Activated naive CD4-positive, alpha-beta T cell treated with anti-CD3 and anti-CD28 coated beads for 36 hours (primary cell): Measurements from ENCODE around the gene NSDHL. TPM values are rescaled to one million over a fixed set of nuclear protein-coding genes. Genes with fewer than 3 reads are reported as not detected.
"Not testable (repeated sequence)": the region's sequence is repeated elsewhere in the genome, so short reads cannot be mapped to it uniquely, and the experiment has no call there.

Experiments used
- CTCF ChIA-PET: fragments of 350-600 bp; sonication (Branson Sonifier 250); formaldehyde crosslinking; loops from one replicate; lab custom pipeline; 2021; ENCODE audit warnings: antibody characterized with exemption; lab: Charles Lee
- DNase-seq: peaks from one replicate; pipeline ENCODE4 v3.0.0-alpha.2; 2020
- H3K27ac Mint-ChIP-seq: one replicate; pipeline ENCODE4 v1.8.0; 2021; ENCODE audit warnings: mild to moderate bottlenecking, mixed read lengths
- H3K27me3 Mint-ChIP-seq: one replicate; pipeline ENCODE4 v1.8.0; 2021; ENCODE audit warnings: low read depth, mixed read lengths
- H3K36me3 Mint-ChIP-seq: one replicate; pipeline ENCODE4 v1.8.0; 2021; ENCODE audit warnings: low read depth, mixed read lengths
- H3K4me1 Mint-ChIP-seq: one replicate; pipeline ENCODE4 v1.8.0; 2021; ENCODE audit warnings: low read depth, mixed read lengths
- H3K4me3 Mint-ChIP-seq: one replicate; pipeline ENCODE4 v1.8.0; 2021; ENCODE audit warnings: mild to moderate bottlenecking, moderate library complexity, mixed read lengths
- H3K9me3 Mint-ChIP-seq: one replicate; pipeline ENCODE4 v1.8.0; 2021; ENCODE audit warnings: mixed read lengths
- intact Hi-C: fragments of 100-400 bp; cut with micrococcal nuclease; formaldehyde crosslinking; loops from one replicate; pipeline ENCODE4 v1.15.1; 2023
- total RNA-seq, 2 experiments: library from RNA; stranded (reverse); gene quantifications; one replicate each; pipeline ENCODE4 v1.2.3, GENCODE V29; 2021

NSDHL gene
- total RNA-seq, 2 experiments from 2014 or later: 13.3 to 16.2 TPM

DNA sequence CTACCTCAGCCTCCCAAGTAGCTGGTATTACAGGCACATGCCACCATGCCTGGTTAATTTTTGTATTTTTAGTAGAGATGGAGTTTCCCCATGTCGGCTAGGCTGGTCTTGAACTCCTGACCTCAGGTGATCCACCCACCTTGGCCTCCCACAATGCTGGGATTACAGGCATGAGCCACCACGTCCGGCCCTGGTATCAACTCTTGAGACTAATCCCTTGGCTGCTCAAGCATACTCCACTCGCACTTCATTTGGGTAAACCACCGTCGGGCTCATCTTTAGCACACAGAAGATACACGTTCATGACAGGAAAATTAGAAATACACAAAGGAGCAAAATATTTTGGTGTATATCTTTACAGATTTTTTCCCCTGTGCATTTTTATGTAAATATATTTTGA is 79.2 kb downstream of the NSDHL start:
- intact Hi-C loops: not testable (repeated sequence)

DNA sequence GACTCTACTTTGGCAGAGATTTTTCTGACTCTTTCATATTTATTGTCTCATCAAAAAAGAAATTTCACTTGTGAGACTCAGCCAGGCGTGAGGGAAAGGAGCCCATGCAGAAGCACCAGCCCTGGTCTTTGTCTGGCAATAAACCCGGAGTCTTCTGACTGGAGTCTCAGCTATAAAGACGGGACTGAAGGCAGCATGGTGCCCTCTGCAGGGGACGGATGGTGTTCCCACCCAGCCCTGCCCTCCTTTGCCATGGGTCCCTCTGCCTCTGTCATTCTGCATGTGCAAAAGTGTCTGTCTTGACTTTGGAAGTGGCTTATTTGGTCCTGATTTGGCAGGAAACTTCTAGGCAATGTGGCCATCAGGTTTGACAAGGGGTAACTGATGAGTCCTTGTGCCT is 81.2 kb downstream of the NSDHL start:
- Mint-ChIP-seq H3K36me3 (no peaks in the 10 kb centered on the region), H3K4me3 (no peak overlapping the region), H3K27me3 (no peaks in the 10 kb centered on the region), H3K9me3 (no peaks in the 10 kb centered on the region), H3K4me1 (no peaks in the 10 kb centered on the region), H3K27ac (no peak overlapping the region)
- CTCF ChIA-PET: no interaction called here
- peak; percentile 18 for DNase-seq
- intact Hi-C loops: no loop called here

More for the DNA sequence above, 79.2 kb downstream of the NSDHL start:
- H3K27me3 Mint-ChIP-seq, H3K27ac Mint-ChIP-seq, H3K4me3 Mint-ChIP-seq, CTCF ChIA-PET, DNase-seq, H3K9me3 Mint-ChIP-seq, H3K4me1 Mint-ChIP-seq, H3K36me3 Mint-ChIP-seq: not testable (repeated sequence)

- no peaks in the 10 kb centered on the region for H3K4me1 Mint-ChIP-seq
- intact Hi-C loops: no loop called here
- CTCF ChIA-PET: interaction anchor here (0.9 to 1.5 kb wide), 3 partner anchors 7 to 20 kb away, joined by 4 to 5 read pairs (median 4); no protein-coding TSS in a partner anchor
Measured at GRCh38 chrX:152912641-152913040, 81.8 kb downstream of the NSDHL start.

DNA sequence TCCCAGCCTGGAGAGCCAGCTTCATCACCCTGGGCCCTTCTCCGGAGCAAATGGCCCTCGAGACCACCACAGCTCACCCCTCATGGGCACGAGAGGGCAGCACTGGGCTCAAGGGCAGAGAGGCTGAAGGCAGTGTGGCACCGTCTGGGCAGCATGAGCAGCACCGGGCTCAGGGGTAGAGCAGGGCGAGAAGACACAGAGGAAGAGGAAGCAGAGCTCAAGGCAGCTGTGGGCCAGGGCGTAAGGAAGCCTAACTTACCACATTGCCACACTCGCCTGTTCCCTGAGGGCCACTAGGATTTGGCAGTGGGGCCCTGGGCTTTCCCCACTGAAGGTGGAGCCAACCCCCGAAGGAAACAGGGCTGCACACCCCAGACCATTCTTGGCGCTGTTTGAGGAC is 82.5 kb downstream of the NSDHL start:
- no peak for DNase-seq
- no peaks in the 10 kb centered on the region for H3K36me3 Mint-ChIP-seq
- H3K4me3 Mint-ChIP-seq: no peak overlapping the region
- H3K27me3 Mint-ChIP-seq: no peaks in the 10 kb centered on the region
- CTCF ChIA-PET: interaction anchor here (0.9 to 1.9 kb wide), 4 partner anchors 8 to 19 kb away, joined by 4 to 7 read pairs (median 4); no protein-coding TSS in a partner anchor
- H3K27ac Mint-ChIP-seq: no peak overlapping the region
- H3K9me3 Mint-ChIP-seq: no peaks in the 10 kb centered on the region
- intact Hi-C loops: no loop called here
- H3K4me1 Mint-ChIP-seq: no peaks in the 10 kb centered on the region

More at GRCh38 chrX:152912641-152913040, 81.8 kb downstream of the NSDHL start:
- H3K27me3 Mint-ChIP-seq: no peaks in the 10 kb centered on the region
- no peaks in the 10 kb centered on the region for H3K36me3 Mint-ChIP-seq
- H3K4me3 Mint-ChIP-seq: no peak overlapping the region
- no peaks in the 10 kb centered on the region for H3K9me3 Mint-ChIP-seq
- DNase-seq: no peak
- no peak overlapping the region for H3K27ac Mint-ChIP-seq

GRCh38 chrX:152913910-152914309 is 83.0 kb downstream of the NSDHL start:
- CTCF ChIA-PET: interaction anchor here (0.6 to 1.9 kb wide), 4 partner anchors 9 to 39 kb away, joined by 3 to 7 read pairs (median 4); no protein-coding TSS in a partner anchor

GRCh38 chrX:152915541-152916241 is 84.8 kb downstream of the NSDHL start:
- Mint-ChIP-seq H3K9me3 (no peaks in the 10 kb centered on the region), H3K27me3 (no peaks in the 10 kb centered on the region), H3K27ac (no peak overlapping the region), H3K4me1 (no peaks in the 10 kb centered on the region), H3K4me3 (no peak overlapping the region), H3K36me3 (no peaks in the 10 kb centered on the region)
- peak; percentile 9 for DNase-seq
- CTCF ChIA-PET: interaction anchor here (1.4 to 1.9 kb wide), 2 partner anchors 10 kb away, joined by 6 to 7 read pairs; no protein-coding TSS in a partner anchor
- intact Hi-C loops: no loop called here

More at GRCh38 chrX:152913910-152914309, 83.0 kb downstream of the NSDHL start:
- Mint-ChIP-seq H3K27me3 (no peaks in the 10 kb centered on the region), H3K9me3 (no peaks in the 10 kb centered on the region), H3K4me1 (no peaks in the 10 kb centered on the region), H3K27ac (no peak overlapping the region), H3K36me3 (no peaks in the 10 kb centered on the region), H3K4me3 (no peak overlapping the region)
- no peak for DNase-seq
- intact Hi-C loops: no loop called here

GRCh38 chrX:152917656-152918579 is 87.1 kb downstream of the NSDHL start:
- Mint-ChIP-seq H3K4me1 (peaks cover 2% of the 10 kb centered on the region), H3K9me3 (no peaks in the 10 kb centered on the region), H3K27ac (no peak overlapping the region), H3K27me3 (no peaks in the 10 kb centered on the region), H3K4me3 (no peak overlapping the region), H3K36me3 (no peaks in the 10 kb centered on the region)
- intact Hi-C loops: no loop called here
- no peak for DNase-seq
- CTCF ChIA-PET: no interaction called here

DNA sequence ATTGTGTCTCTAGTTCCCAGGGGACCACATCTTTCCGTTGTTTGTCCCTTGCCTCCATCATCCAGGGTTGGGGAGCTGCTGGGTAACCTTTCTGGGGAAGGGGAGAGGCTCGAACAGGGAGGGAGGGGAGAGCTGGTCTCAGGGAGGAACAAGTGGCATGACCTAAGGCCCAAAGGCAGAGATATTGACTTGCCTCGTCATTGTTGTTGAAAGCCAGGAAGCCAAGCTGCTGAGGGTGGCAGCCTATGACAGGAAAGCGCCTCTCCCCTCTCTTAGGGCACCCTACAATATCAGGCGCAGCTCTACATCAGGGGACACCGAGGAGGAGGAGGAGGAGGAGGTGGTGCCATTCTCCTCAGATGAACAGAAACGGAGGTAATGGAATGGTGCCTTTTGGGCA is 87.8 kb downstream of the NSDHL start:
- Mint-ChIP-seq H3K36me3 (no peaks in the 10 kb centered on the region), H3K27me3 (no peaks in the 10 kb centered on the region), H3K4me1 (peaks cover 4% of the 10 kb centered on the region), H3K9me3 (no peaks in the 10 kb centered on the region), H3K4me3 (no peak overlapping the region), H3K27ac (no peak overlapping the region)
- intact Hi-C loops: no loop called here
- CTCF ChIA-PET: no interaction called here
- no peak for DNase-seq

Other genes starting within 250 kb of the NSDHL start
- gene GABRQ, start 193.2 kb upstream of the NSDHL start, total RNA-seq: under 1 TPM in 1 of 2 experiments, not detected in 1; 0.05 TPM
- gene MAGEA3, start 132.3 kb upstream of the NSDHL start, total RNA-seq: not detected
- gene CSAG2, start 121.8 kb upstream of the NSDHL start, total RNA-seq: under 1 TPM; 0.26 to 0.30 TPM
- gene MAGEA2B, start 116.4 kb upstream of the NSDHL start, total RNA-seq: not detected
- gene CSAG1, start 97.3 kb upstream of the NSDHL start, total RNA-seq: not detected
- gene MAGEA12, start 97.3 kb upstream of the NSDHL start, total RNA-seq: not detected
- gene MAGEA2, start 77.2 kb upstream of the NSDHL start, total RNA-seq: not detected
- gene CSAG3, start 71.8 kb upstream of the NSDHL start, total RNA-seq: under 1 TPM; 0.26 to 0.74 TPM
- gene MAGEA6, start 61.4 kb upstream of the NSDHL start, total RNA-seq: not detected
- gene CETN2, start 306 bp upstream of the NSDHL start, total RNA-seq: 10 to 100 TPM; 10.1 to 11.9 TPM
- 1 to 10 TPM; 1.9 to 2.3 TPM for gene ZNF185, start 67.0 kb downstream of the NSDHL start, total RNA-seq
- gene PNMA5, start 163.1 kb downstream of the NSDHL start, total RNA-seq: not detected
- under 1 TPM; 0.69 to 0.98 TPM for gene PNMA3, start 225.4 kb downstream of the NSDHL start, total RNA-seq
- gene PNMA6A, start 241.4 kb downstream of the NSDHL start, total RNA-seq: 1 to 10 TPM in 1 of 2 experiments, under 1 TPM in 1; 0.95 to 1.1 TPM